ENCODE results near the gene TRIM46.

DNA sequence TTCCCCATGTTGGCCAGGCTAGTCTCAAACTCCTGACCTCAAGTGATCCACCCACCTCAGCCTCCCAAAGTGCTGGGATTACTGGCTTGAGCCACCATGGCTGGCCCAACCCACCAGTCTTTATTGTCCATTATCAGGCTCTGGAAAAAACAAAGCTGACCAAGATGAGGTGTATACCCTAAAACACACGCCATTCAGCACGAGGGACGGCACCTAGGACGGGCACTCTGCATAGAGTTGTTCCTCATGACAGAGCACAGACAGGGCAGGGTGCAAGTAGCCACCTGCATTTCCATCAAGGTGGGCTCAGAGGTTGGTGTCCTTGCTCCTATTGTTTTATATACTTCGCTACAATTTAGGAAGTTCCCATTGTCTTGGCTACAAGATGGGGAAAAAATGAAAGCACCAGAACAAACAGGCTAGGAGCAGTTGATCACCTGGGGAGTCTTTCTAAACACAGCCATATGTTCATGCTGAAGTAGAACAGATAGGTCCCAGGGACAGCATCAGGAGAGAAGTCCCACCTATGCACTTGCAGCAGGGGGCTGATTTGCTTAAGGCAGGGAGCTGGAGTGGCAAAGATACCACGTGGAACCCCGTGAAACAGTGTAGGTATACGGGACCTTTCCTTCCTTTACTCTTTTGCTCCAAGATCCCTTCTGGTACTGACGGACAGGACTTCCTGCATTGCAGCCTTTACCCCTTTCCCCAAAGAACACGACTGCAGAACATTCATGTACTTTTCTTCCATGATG, 5.0 kb upstream of the TRIM46 start:
- no peak for TF ChIP-seq TEAD2 (tag; IDR thresholded peaks at IDR 0.05)
- TF ChIP-seq, protein P1, sequence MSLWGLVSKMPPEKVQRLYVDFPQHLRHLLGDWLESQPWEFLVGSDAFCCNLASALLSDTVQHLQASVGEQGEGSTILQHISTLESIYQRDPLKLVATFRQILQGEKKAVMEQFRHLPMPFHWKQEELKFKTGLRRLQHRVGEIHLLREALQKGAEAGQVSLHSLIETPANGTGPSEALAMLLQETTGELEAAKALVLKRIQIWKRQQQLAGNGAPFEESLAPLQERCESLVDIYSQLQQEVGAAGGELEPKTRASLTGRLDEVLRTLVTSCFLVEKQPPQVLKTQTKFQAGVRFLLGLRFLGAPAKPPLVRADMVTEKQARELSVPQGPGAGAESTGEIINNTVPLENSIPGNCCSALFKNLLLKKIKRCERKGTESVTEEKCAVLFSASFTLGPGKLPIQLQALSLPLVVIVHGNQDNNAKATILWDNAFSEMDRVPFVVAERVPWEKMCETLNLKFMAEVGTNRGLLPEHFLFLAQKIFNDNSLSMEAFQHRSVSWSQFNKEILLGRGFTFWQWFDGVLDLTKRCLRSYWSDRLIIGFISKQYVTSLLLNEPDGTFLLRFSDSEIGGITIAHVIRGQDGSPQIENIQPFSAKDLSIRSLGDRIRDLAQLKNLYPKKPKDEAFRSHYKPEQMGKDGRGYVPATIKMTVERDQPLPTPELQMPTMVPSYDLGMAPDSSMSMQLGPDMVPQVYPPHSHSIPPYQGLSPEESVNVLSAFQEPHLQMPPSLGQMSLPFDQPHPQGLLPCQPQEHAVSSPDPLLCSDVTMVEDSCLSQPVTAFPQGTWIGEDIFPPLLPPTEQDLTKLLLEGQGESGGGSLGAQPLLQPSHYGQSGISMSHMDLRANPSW (CRISPR knock-in tag; IDR thresholded peaks at IDR 0.05) = no peak
- TF ChIP-seq CEBPB (tag; IDR thresholded peaks at IDR 0.05) = no peak
